ENCODE measurements around the gene TMLHE. TPM values are rescaled to one million over a fixed set of nuclear protein-coding genes. Genes with fewer than 3 reads are reported as not detected.
"Not testable (repeated sequence)": the region's sequence is repeated elsewhere in the genome, so short reads cannot be mapped to it uniquely, and the experiment has no call there.

Gene TMLHE
- total RNA-seq, 2 donors from 2014 or later = 26.6 to 29.0 TPM

- intact Hi-C loops (cut with DNase I); ATAC-seq; DNase-seq: not testable (repeated sequence)
Observed at GRCh38 chrX:155527023-155527422, 85.7 kb downstream of the TMLHE start.

GRCh38 chrX:155514225-155514624, 98.5 kb downstream of the TMLHE start:
- DNase-seq = no peak
- no peak for ATAC-seq
- intact Hi-C loops (cut with DNase I) = no loop called here

- intact Hi-C loops (cut with DNase I) = no loop called here
- ATAC-seq = no peak
- DNase-seq = no peak
Observed at GRCh38 chrX:155505296-155505695, 107.5 kb downstream of the TMLHE start.

GRCh38 chrX:155495134-155495533, 117.6 kb downstream of the TMLHE start:
- intact Hi-C loops (cut with DNase I); ATAC-seq; DNase-seq: not testable (repeated sequence)

GRCh38 chrX:155491421-155491820, 121.3 kb downstream of the TMLHE start:
- peak in 1 of 2 donors; percentile 26 for ATAC-seq
- intact Hi-C loops (cut with DNase I); DNase-seq: not testable (repeated sequence)

- ATAC-seq; intact Hi-C loops (cut with DNase I); DNase-seq: not testable (repeated sequence)
Observed at GRCh38 chrX:155477136-155477535, 135.6 kb downstream of the TMLHE start.

GRCh38 chrX:155466269-155466938, 146.3 kb downstream of the TMLHE start:
- ATAC-seq; DNase-seq; intact Hi-C loops (cut with DNase I): not testable (repeated sequence)

- DNase-seq; intact Hi-C loops (cut with DNase I); ATAC-seq: not testable (repeated sequence)
Observed at GRCh38 chrX:155460501-155460900, 152.3 kb downstream of the TMLHE start.

GRCh38 chrX:155458471-155458870, 154.3 kb downstream of the TMLHE start, which contains the start of gene F8A3:
TSS of gene F8A3 (minus strand) at chrX:155458620. CDS start at chrX:155458600, 20 bp downstream.
- ATAC-seq = peak; percentile 90 to 92
- intact Hi-C loops (cut with DNase I); DNase-seq: not testable (repeated sequence)

GRCh38 chrX:155457761-155458447, 154.8 kb downstream of the TMLHE start:
- peak; percentile 82 to 83 for ATAC-seq
- DNase-seq; intact Hi-C loops (cut with DNase I): not testable (repeated sequence)

GRCh38 chrX:155441097-155441496, 171.7 kb downstream of the TMLHE start:
- no peak for DNase-seq
- intact Hi-C loops (cut with DNase I) = no loop called here
- ATAC-seq = no peak

Small RNA genes lying within 50 kb of the gene (microRNA-seq; reads per million reads assigned to microRNA genes)
- 0 reads per million in 2 donors for gene MIR1184-3

Other genes with a start within 250 kb of the TMLHE start
- not detected for gene F8A2, start 230.9 kb downstream of the TMLHE start, total RNA-seq
- 1 to 10 TPM in 1 of 2 donors, not detected in 1; 5.9 TPM for gene F8A3, start 154.3 kb downstream of the TMLHE start, total RNA-seq
- gene SPRY3, start 366 bp downstream of the TMLHE start, total RNA-seq = under 1 TPM; 0.74 to 0.84 TPM

Measured in left cardiac atrium (tissue), 4 donors.